Activated CD8-positive, alpha-beta memory T cell treated with anti-CD3 and anti-CD28 coated beads, Interleukin-2, amount 50 U/mL, for 24 hours (primary cell): ENCODE data around the gene RAB37.
A peak's percentile ranks its signal among the peaks of the same experiment; 100 is the strongest.

Source experiments
- DNase-seq: peaks from one replicate; pipeline ENCODE4 v3.0.0-alpha.2; 2020; ENCODE audit errors: extremely low read depth

Gene RAB37

DNA sequence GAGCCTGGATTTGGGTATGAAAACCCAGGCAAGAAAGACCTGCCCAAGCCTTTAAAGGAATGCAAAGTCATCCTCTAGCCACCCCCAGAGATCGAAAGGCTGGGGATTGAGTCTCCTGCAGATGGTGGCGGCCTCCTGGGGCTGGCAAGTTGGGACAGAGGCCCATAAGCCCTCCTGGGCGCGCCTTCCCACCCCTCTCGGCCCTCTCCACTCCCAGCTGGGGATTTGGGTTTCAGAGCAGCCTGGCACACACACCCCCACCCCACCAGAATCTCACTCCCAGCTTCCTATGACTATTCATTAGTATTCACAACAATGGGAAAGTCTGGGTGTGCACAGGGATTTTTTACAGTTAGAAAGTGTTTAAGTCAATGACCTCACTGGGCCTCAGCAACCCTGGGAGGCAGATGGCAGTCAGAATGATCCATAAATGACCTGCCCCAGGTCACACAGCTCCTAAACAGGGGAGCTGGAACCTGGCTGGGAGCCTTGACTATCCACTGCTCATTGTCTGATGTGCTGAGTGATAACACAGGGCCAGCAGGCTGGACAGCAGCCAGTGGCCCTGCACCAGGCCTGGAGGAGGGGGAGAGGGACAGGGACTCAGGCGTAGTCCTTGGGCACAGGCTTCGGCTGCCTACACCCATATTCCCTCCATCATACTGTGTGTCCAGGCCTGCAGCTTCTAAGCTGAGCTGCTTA is 23.5 kb downstream of the RAB37 start:
- DNase-seq: no peak

GRCh38 chr17:74761419-74761818 is 24.4 kb downstream of the RAB37 start:
- no peak for DNase-seq

DNA sequence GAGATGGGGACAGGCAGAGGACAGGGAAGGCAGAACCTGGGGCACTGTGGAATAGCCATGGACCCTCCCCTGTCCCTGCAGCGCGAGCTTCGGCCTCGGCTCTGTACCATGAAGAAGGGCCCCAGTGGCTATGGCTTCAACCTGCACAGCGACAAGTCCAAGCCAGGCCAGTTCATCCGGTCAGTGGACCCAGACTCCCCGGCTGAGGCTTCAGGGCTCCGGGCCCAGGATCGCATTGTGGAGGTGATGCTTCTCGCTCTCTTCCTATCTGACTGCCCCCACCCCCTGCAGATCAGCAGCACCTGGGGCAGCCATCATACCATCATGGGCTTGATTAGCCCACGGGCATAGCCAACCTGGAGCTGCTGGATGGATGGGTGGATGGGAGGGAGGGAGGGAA is 24.9 kb downstream of the RAB37 start:
- DNase-seq: no peak

- DNase-seq: no peak
Measured at GRCh38 chr17:74763565-74764387, 26.7 kb downstream of the RAB37 start.

DNA sequence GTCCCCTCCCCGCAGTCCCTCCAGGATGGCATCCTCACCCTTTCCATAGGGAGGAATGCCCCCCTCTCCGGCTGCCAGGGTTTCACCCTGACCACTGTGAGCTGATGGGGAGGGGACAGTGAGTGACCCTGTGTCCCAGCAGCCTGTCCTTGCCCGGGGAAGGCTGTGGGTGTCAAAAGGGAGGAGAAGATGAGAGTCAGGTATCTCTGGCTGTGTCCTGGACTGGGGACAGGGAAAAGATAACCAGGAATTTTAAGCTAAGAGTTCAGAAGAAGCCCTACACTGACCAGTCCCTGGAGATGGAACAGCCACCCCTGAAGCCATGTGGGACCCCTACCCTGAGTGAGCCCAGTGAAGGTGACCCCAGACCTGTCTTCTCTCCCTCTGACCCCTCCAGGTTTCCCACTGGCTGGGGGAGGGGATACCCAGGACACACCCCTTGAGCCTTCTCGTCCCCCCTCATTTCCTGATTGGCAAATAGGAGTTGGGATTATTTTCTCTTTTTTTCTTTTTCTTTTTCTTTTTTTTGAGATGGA is 27.8 kb downstream of the RAB37 start:
- DNase-seq: no peak

DNA sequence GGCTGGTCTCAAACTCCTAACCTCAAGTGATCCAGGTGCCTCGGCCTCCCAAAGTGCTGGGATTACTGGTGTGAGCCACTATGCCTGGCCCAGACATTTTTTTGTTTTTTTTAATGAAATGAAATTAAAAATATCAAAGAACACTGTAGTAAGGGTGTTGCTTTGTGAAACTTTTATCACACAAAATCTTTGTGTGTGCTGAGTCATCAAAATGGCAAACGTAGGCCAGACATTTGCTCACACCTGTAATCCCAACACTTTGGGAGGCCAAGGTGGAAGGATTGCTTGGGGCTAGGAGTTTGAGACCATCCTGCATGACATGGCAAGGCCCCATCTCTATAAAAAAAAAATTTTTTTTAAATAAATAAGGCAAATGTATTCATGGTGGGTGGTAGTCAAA is 29.4 kb downstream of the RAB37 start:
- no peak for DNase-seq

DNA sequence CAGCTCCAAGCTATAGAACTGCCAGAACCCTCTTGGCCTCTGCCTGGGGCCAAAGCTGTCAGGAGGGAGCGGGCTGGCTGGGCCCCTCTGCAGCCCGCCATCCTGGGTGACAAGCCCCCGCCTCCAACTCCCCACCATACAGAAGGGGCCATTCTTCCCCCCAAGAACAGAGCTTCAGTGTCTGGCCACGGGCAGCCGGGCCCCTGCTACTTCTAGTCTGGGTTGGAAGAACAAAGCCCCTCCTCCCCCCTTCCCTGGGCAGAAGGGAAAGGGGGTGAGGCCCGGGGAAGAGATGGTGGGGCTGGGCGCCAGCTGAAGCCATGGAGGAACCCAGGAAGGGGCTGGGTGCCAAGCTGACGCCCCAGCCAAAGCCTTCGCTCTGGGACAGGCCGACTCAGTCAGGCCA is 30.1 kb downstream of the RAB37 start:
- DNase-seq: no peak

DNA sequence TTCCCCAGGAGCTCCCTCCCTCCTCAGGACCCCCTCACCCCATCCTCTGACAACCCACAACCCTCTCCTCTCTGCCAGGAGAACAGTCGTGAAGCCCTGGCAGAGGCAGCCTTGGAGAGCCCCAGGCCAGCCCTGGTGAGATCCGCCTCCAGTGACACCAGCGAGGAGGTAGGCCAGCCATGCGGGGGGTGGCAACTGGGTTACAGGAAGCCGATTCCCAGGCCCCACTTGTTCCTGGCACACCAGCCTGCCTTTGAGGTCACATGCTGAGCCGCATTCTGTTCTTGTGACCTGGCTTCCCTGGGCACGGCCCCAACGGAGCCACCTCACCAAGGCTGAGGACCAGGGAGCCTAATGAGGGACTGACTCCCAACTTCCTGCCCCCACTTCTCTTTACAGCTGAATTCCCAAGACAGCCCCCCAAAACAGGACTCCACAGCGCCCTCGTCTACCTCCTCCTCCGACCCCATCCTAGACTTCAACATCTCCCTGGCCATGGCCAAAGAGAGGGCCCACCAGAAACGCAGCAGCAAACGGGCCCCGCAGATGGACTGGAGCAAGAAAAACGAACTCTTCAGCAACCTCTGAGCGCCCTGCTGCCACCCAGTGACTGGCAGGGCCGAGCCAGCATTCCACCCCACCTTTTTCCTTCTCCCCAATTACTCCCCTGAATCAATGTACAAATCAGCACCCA is 31.2 kb downstream of the RAB37 start:
- DNase-seq: no peak

- DNase-seq: no peak
Measured at GRCh38 chr17:74768763-74769114, 31.7 kb downstream of the RAB37 start.

DNA sequence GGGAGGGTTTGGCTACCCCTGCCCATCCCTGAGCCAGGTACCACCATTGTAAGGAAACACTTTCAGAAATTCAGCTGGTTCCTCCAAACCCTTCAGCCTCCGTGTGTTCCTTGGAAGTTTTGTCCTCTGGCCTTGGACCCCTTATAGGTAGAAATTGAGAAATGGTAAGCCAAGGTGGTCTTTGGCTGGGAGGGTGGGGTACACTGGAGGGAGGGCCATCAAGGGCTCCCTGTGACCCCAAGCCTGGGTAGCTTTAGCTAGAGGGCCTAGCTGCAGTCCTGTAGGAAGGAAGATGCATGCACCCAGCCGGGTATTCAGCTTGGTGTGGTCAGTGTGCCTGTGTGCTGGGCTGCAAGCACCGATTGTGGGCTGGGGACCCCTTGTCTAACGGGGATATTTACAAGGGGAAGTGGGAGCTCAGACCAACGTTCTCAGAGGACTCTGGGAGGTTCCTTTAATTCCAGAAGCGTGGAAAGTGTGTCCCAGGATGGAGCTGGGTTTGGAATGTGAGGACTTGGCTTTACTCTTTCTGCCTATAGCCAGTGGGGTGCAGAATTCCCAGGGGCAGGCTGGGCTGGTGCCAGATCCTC is 32.3 kb downstream of the RAB37 start:
- DNase-seq: no peak

DNA sequence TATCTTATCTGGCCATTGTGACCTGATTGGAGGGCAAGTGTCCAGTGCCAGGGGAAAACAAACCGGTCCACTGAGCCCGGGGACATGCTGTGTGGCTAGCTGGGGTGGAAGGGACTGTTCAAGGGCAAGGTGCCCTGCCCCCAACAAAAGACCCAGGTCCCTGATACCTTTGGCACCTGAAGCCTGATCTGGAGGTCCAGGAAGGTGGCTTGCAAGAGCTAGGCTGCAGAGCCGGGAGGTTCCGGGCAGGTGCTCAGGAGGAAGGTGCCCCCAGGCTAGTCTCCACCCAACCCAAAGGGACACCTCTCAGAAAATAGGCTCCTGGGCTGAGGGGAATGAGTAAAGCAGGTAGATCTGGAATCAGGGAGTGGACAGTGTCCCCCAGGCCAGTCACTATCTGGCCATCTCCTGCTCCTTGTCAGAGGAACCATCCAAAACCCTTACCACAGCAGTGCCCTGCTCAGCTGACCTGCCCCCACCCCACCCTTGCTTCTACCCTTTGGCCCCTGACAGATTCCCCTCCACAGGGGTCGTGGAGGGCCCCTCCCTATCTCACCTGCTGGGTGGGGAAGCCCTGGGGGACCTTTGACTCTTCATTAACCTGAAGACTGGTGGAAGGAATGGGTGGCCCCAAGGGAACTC is 32.9 kb downstream of the RAB37 start:
- DNase-seq: no peak

DNA sequence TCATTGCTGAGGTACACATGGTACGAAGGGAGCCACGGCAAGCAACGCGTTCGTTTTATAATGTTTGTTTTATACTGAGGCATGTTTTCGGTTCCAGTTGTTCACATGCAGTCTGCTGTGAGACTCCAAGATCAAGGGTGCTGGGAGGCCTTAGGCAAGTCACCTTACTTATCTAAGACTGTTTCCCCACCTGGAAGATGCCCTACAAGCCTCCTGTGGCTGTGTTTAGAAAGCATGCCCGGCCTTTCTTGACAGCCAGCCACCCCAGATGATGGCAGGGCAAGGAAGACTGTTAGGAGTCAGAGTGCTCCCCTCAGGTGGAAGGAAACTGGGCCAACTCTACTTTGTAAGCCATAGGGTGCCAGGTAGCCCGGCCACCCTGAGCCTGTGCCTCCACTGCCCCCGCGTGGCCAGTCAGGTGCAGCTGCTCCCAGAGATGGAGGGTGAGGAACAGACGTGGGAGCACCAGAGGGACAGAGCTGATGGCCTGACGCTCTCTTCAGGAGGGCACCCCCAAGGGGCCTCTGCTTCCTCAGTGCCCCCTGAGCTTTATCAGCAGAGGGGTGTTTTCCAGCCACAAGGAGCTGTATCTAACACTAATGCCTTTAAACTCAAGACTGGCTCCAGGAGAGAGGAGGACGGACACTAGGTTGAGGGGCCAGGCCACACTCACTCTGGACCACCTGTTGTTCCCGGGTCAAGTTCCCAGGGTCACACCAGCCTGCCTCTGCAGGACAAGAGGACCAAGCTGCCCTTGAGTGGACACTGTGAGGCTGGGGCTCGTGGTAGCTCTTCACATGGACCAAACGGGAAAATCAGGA is 33.7 kb downstream of the RAB37 start:
- DNase-seq: no peak

- DNase-seq: no peak
Measured at GRCh38 chr17:74771319-74771914, 34.4 kb downstream of the RAB37 start.

DNA sequence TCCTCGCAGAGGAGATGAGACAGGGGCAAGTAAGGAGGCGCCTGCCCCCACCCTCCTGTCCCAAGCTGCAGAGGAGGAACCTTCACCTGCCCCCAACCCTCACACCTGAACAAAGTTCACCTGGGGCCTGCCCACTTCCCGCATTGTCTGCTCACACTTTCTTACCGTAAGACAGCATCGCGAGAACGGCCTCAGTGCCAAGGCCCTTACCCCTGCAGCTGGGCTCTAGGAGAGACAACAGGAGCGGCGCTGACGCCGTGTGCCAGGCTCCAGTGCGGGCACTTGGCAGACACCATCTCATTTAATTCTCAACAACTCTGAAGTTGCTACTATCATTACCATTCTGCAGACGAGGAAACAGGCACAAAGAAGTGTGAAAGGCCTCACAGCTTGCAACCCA is 35.0 kb downstream of the RAB37 start:
- no peak for DNase-seq

DNA sequence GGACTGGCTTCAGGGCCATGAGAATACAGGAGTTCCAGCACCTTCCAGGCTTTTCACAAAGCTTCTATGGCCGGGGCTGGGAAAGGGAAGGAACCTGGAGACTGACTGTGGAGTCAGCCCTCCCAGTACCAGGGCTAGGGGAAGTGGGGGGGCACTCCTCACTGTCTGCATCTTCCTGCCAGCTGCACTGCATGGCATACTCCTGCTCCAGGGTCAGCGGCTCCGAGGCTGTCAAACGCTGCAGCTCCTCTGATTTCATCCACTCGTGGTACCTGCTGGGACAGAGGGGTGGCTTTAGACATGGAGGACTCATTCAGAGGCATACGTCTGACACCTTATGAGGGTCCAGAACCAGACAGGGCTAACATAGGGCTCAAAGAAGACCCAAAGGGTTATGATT is 36.4 kb downstream of the RAB37 start:
- DNase-seq: no peak

DNA sequence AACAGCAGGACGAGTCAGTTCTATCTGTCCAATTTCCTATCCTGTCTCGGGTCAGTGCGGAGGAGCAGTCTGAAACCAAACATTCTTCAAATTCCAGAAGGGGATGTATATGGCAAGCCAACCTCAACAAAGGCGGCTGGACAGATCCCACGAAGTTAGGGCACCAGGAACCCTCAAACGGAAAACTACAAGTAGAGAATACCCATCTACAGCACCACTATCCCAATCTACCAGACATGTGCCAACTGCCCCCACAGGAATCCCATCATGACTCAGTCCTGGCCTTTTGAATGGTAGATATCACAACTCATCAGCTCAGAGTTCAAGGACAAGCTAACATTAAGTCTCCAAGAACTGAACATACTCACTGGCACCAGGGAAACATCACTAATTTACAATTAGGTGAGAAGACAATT is 36.8 kb downstream of the RAB37 start:
- no peak for DNase-seq

DNA sequence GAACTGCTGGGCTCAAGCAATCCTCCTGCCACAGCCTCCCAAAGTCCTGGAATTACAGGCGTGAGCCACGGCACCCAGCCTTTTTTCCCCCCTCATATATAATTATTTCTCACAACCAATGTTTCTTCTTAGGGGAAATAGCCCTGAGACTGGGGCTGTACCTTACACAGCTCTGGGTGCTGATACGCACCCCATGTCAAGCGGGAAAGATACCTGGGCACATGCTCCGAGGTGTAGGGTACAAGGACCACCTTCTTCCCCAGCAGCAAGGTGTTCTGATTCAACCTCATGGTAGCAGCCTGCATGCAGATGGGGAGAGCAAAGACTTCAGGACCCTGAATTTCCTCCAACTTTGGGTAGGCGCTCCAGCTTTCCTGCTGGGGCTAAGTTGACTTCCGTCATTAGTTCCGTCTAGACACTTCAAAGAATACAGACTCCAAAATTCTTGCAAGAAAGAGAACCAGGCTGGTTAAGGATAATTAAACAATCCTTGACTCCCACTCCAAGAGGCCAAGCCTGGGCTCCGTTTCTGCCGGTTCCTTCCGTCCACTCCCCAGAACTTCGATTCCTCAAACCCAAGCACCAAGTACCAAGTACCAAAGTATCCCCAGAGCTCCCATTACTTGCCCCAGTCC is 38.5 kb downstream of the RAB37 start:
- no peak for DNase-seq

- DNase-seq: peak; percentile 95
Measured at GRCh38 chr17:74776044-74776962, 39.2 kb downstream of the RAB37 start, which contains the start of gene NAT9. TSS of gene NAT9 (minus strand) at chr17:74776345. CDS start at chr17:74775698, 647 bp downstream.

DNA sequence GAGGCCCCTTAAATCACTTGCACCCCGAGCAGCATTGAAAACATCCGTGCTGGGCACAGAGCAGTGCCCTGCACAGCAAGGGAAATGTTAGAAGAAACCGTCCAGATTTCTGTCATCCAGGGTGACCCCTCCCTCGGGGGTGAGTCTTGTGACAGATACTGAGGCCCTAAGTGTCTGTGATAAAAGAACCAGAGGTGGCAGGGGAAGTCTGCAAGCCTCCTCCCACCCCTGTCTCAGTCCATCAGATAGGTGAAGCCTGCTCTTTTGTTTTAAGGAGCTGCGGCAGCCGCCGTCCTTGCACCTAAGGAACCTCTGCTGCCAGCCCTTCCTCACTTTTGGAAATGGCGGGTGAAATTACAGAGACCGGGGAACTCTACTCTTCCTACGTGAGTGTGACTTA is 39.9 kb downstream of the RAB37 start:
- no peak for DNase-seq
